PC-3 (cell line): ENCODE measurements around the gene MIF4GD.

Source experiments
- EZH2 ChIP-seq: fragments of 300-600 bp; sonication (generic); IDR thresholded peaks from one replicate; pipeline ENCODE4 v1.6.1; 2017; ENCODE audit warnings: antibody characterized with exemption, mild to moderate bottlenecking, low read length; ENCODE audit not compliant: unreplicated experiment
- TF ChIP-seq, protein P1 (sequence below): fragments of 300-600 bp; sonication (generic); conservative IDR thresholded peaks from 2 replicates; pipeline ENCODE4 v1.5.1; 2017; ENCODE audit warnings: antibody characterized with exemption, low read depth, mild to moderate bottlenecking, low read length

DNA sequence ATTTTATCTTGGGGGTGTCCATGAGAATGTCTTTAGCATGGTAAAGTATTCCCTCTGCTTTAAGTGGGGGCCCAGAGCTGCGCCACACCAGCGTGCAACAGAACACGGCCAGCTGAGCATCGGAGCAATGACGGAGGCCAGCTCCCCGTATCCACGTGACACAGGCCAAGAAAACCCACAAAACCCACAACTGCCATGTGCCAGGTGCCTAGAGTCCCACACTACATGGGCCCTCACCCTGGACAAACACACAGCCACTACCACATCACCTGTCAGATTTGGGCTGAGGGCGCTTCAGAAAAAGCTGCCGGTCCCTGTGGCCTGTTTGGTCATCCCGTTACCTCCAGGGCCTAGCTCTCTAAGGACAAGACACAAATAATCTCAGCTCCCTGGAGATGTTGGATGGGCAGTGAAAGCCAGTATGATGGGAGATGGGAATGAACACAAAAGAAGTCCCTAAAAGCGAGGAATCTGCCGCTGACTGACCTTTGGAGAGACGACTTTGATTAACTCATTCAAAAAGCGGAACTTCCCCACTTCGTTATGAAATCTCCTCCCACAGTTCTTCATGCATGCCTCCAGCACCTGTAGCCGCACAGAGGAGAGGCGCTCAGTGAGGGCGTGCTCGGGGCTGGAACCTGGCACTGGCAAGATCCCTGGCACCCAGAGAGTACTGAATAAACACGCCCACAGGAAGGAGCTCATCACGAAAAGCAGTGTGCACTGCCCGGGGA is 26.7 kb downstream of the MIF4GD start:
- TF ChIP-seq EZH2, result no peak
- TF ChIP-seq, protein P1, sequence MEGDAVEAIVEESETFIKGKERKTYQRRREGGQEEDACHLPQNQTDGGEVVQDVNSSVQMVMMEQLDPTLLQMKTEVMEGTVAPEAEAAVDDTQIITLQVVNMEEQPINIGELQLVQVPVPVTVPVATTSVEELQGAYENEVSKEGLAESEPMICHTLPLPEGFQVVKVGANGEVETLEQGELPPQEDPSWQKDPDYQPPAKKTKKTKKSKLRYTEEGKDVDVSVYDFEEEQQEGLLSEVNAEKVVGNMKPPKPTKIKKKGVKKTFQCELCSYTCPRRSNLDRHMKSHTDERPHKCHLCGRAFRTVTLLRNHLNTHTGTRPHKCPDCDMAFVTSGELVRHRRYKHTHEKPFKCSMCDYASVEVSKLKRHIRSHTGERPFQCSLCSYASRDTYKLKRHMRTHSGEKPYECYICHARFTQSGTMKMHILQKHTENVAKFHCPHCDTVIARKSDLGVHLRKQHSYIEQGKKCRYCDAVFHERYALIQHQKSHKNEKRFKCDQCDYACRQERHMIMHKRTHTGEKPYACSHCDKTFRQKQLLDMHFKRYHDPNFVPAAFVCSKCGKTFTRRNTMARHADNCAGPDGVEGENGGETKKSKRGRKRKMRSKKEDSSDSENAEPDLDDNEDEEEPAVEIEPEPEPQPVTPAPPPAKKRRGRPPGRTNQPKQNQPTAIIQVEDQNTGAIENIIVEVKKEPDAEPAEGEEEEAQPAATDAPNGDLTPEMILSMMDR, result no peak
